OCI-LY7 (cell line): ENCODE results near the gene C7orf25. TPM values are rescaled to one million over a fixed set of nuclear protein-coding genes. Genes with fewer than 3 reads are reported as not detected.
"Not testable (repeated sequence)": the region's sequence is repeated elsewhere in the genome, so short reads cannot be mapped to it uniquely, and the experiment has no call there.

ENCODE experiments used
- BruUV-seq: library from RNA; stranded (reverse); fragments of 400-500 nt; replicated peaks from 2 replicates; lab custom pipeline; 2021; lab: Mats Ljungman, UMichigan
- CTCF ChIA-PET: fragments of 300-600 bp; sonication (Branson Sonifier 250); formaldehyde crosslinking; loops from one replicate; lab custom pipeline; 2022; ENCODE audit warnings: antibody characterized with exemption; ENCODE audit not compliant: unreplicated experiment; lab: Charles Lee
- POLR2A ChIA-PET: fragments of 300-600 bp; sonication (Branson Sonifier 250); formaldehyde crosslinking; loops from one replicate; lab custom pipeline; 2022; ENCODE audit warnings: antibody characterized with exemption; lab: Charles Lee
- DNase-seq: peaks from one replicate; pipeline ENCODE4 v3.0.0-alpha.2; 2015; ENCODE audit warnings: low spot score
- H2AFZ ChIP-seq: fragments of 200-600 bp; sonication (generic), shearing (Covaris generic); 2 replicates; pipeline ENCODE4 v1.6.1; 2014; ENCODE audit warnings: mild to moderate bottlenecking, antibody characterized with exemption, low read length, moderate library complexity
- H3K27ac ChIP-seq: fragments of 200-600 bp; sonication (generic); 2 replicates; pipeline ENCODE4 v1.5.1; 2014; ENCODE audit warnings: mixed run types, low read depth, mild to moderate bottlenecking, moderate library complexity, low read length, inconsistent platforms; ENCODE audit not compliant: poor library complexity, severe bottlenecking
- H3K36me3 ChIP-seq: fragments of 200-600 bp; sonication (generic); 2 replicates; pipeline ENCODE4 v1.6.1; 2014; ENCODE audit warnings: mild to moderate bottlenecking, antibody characterized with exemption, low read length, moderate library complexity, mixed read lengths; ENCODE audit not compliant: insufficient read depth
- H3K4me1 ChIP-seq: fragments of 200-600 bp; sonication (generic); 2 replicates; pipeline ENCODE4 v1.5.1; 2014; ENCODE audit warnings: mild to moderate bottlenecking, low read length; ENCODE audit not compliant: insufficient read depth, poor library complexity, severe bottlenecking
- H3K4me2 ChIP-seq: fragments of 200-600 bp; sonication (generic); 2 replicates; pipeline ENCODE4 v1.6.1; 2014; ENCODE audit warnings: mild to moderate bottlenecking, low read length
- H3K4me3 ChIP-seq: fragments of 200-600 bp; sonication (generic); 2 replicates; pipeline ENCODE4 v1.5.1; 2014; ENCODE audit warnings: mild to moderate bottlenecking, low read depth, low read length; ENCODE audit not compliant: poor library complexity, severe bottlenecking
- H3K79me2 ChIP-seq: fragments of 200-600 bp; sonication (generic); 2 replicates; pipeline ENCODE4 v1.6.1; 2016; ENCODE audit warnings: low read depth, mild to moderate bottlenecking, low read length, moderate library complexity, mixed read lengths; ENCODE audit not compliant: insufficient read depth
- H3K9me2 ChIP-seq: fragments of 200-600 bp; sonication (generic); 2 replicates; pipeline ENCODE4 v1.6.1; 2016; ENCODE audit warnings: mild to moderate bottlenecking, low read length, mixed read lengths; ENCODE audit not compliant: insufficient read depth
- H3K9me3 ChIP-seq: fragments of 200-600 bp; sonication (generic); 2 replicates; pipeline ENCODE4 v1.6.1; 2014; ENCODE audit warnings: mild to moderate bottlenecking, mixed run types, low read length, mixed read lengths
- H4K20me1 ChIP-seq: fragments of 200-600 bp; sonication (generic); 2 replicates; pipeline ENCODE4 v1.6.1; 2014; ENCODE audit warnings: mild to moderate bottlenecking, antibody characterized with exemption, low read length, moderate library complexity, mixed read lengths; ENCODE audit not compliant: insufficient read depth
- CTCF ChIP-seq: fragments of 200-600 bp; sonication (generic); conservative IDR thresholded peaks from 2 replicates; pipeline ENCODE4 v1.5.1; 2014; ENCODE audit warnings: mild to moderate bottlenecking, antibody characterized with exemption, low read length, moderate library complexity, mixed read lengths
- EZH2phosphoT487 ChIP-seq: fragments of 200-600 bp; sonication (generic); IDR thresholded peaks from 2 replicates; pipeline ENCODE4 v1.6.1; 2018; ENCODE audit warnings: low read depth, borderline replicate concordance, mild to moderate bottlenecking, mixed run types, antibody characterized with exemption, low read length, moderate library complexity, mixed read lengths
- intact Hi-C: fragments of 100-400 bp; cut with micrococcal nuclease; formaldehyde crosslinking; loops from one replicate; pipeline ENCODE4 v1.10.0; 2022; ENCODE audit not compliant: unreplicated experiment
- total RNA-seq, 2 experiments: library from RNA; depleted of rRNA in 1 of 2; stranded (reverse); fragments of >200 nt in 1 of 2; shearing (Covaris generic) in 1 of 2; gene quantifications; 2 replicates each; pipeline ENCODE4 v1.2.3, GENCODE V29; 2014 to 2022

C7orf25 gene
- total RNA-seq, 2 experiments from 2014 or later = 6.0 to 9.1 TPM

GRCh38 chr7:42886129-42886528, 25.7 kb downstream of the C7orf25 start:
- Histone ChIP-seq H2AFZ (peak overlapping the region; percentile 49; the same call in 1 of the 2 replicates), H4K20me1 (no peaks in the 10 kb centered on the region), H3K79me2 (no peaks in the 10 kb centered on the region), H3K9me2 (no peaks in the 10 kb centered on the region), H3K36me3 (no peaks in the 10 kb centered on the region; the same call in 1 of the 2 replicates), H3K9me3 (no peaks in the 10 kb centered on the region; the same call in 1 of the 2 replicates), H3K4me2 (0 out of 2 replicates have a peak overlapping the region, but pooled peaks have one; percentile 6), H3K27ac (peak overlapping the region; percentile 33), H3K4me1 (peaks cover 77% of the 10 kb centered on the region), H3K4me3 (no peak overlapping the region)
- peak; percentile 45 for DNase-seq
- intact Hi-C loops = no loop called here
- no TSS peak for BruUV-seq
- TF ChIP-seq CTCF = peak; percentile 74
- TF ChIP-seq EZH2phosphoT487 = no peak
- CTCF ChIA-PET = no interaction called here
- POLR2A ChIA-PET = interaction anchor here (1.4 to 2.0 kb wide), 5 partner anchors 8 to 49 kb away, joined by 3 to 25 read pairs (median 5); partner anchors contain the start of genes MRPL32 and PSMA2

- POLR2A ChIA-PET, BruUV-seq, H3K36me3 ChIP-seq, H3K9me2 ChIP-seq, CTCF ChIA-PET, H2AFZ ChIP-seq, DNase-seq, H3K4me2 ChIP-seq, H4K20me1 ChIP-seq, H3K79me2 ChIP-seq, H3K27ac ChIP-seq, H3K4me3 ChIP-seq, H3K9me3 ChIP-seq, intact Hi-C loops: not testable (repeated sequence)
- peaks cover 77% of the 10 kb centered on the region for H3K4me1 ChIP-seq
Measured at GRCh38 chr7:42885183-42885582, 26.7 kb downstream of the C7orf25 start.

GRCh38 chr7:42883950-42884349, 27.9 kb downstream of the C7orf25 start:
- intact Hi-C loops = no loop called here
- H4K20me1 ChIP-seq = no peaks in the 10 kb centered on the region
- peak overlapping the region; percentile 34 for H3K4me3 ChIP-seq
- no peaks in the 10 kb centered on the region for H3K79me2 ChIP-seq
- ChIA-PET CTCF (no interaction called here), POLR2A (no interaction called here)
- H3K4me2 ChIP-seq = peak overlapping the region; percentile 52
- H3K36me3 ChIP-seq = no peaks in the 10 kb centered on the region; the same call in 1 of the 2 replicates
- H3K27ac ChIP-seq = peak overlapping the region; percentile 66
- TF ChIP-seq EZH2phosphoT487 (no peak), CTCF (0 out of 2 replicates have a peak, but pooled peaks have one; percentile 21)
- no peaks in the 10 kb centered on the region; the same call in 1 of the 2 replicates for H3K9me3 ChIP-seq
- peaks cover 65% of the 10 kb centered on the region for H3K4me1 ChIP-seq
- no TSS peak for BruUV-seq
- peak; percentile 93 for DNase-seq
- H3K9me2 ChIP-seq = no peaks in the 10 kb centered on the region
- peak overlapping the region; percentile 66 for H2AFZ ChIP-seq
